ENCODE measurements around the gene TMEM26.

TMEM26 gene

GRCh38 chr10:61460835-61461234 is 7.7 kb upstream of the TMEM26 start:
- DNase-seq (ENCODE audit: low read depth in 1 of 2, low spot score in 1 of 2), result no peak

GRCh38 chr10:61458031-61458430 is 4.8 kb upstream of the TMEM26 start:
- DNase-seq (ENCODE audit: low read depth in 1 of 2, low spot score in 1 of 2), result no peak

GRCh38 chr10:61456095-61456789 is 3.1 kb upstream of the TMEM26 start:
- DNase-seq (ENCODE audit: low read depth in 1 of 2, low spot score in 1 of 2), result no peak

- no peak for DNase-seq (ENCODE audit: low read depth in 1 of 2, low spot score in 1 of 2)
These were observed 2.5 kb upstream of the TMEM26 start for GRCh38 chr10:61455656-61456055.

GRCh38 chr10:61454541-61454940 is 1.4 kb upstream of the TMEM26 start:
- DNase-seq (ENCODE audit: low read depth in 1 of 2, low spot score in 1 of 2), result no peak

GRCh38 chr10:61452151-61452651 is 980 bp downstream of the TMEM26 start:
- no peak for DNase-seq (ENCODE audit: low read depth in 1 of 2, low spot score in 1 of 2)

GRCh38 chr10:61451357-61451756 is 1.8 kb downstream of the TMEM26 start:
- DNase-seq (ENCODE audit: low read depth in 1 of 2, low spot score in 1 of 2), result no peak

GRCh38 chr10:61448841-61449600 is 4.2 kb downstream of the TMEM26 start:
- no peak for DNase-seq (ENCODE audit: low read depth in 1 of 2, low spot score in 1 of 2)

GRCh38 chr10:61448091-61448490 is 5.1 kb downstream of the TMEM26 start:
- no peak for DNase-seq (ENCODE audit: low read depth in 1 of 2, low spot score in 1 of 2)

- DNase-seq (ENCODE audit: low read depth in 1 of 2, low spot score in 1 of 2), result no peak
These were observed 14.0 kb downstream of the TMEM26 start for GRCh38 chr10:61439058-61439609.

- DNase-seq (ENCODE audit: low read depth in 1 of 2, low spot score in 1 of 2), result no peak
These were observed 14.8 kb downstream of the TMEM26 start for GRCh38 chr10:61438141-61438988.

GRCh38 chr10:61423178-61423577 is 30.0 kb downstream of the TMEM26 start:
- DNase-seq (ENCODE audit: low read depth in 1 of 2, low spot score in 1 of 2), result no peak

GRCh38 chr10:61417661-61418060 is 35.5 kb downstream of the TMEM26 start:
- DNase-seq (ENCODE audit: low read depth in 1 of 2, low spot score in 1 of 2), result no peak

GRCh38 chr10:61415824-61416223 is 37.4 kb downstream of the TMEM26 start:
- no peak for DNase-seq (ENCODE audit: low read depth in 1 of 2, low spot score in 1 of 2)

GRCh38 chr10:61411706-61412105 is 41.5 kb downstream of the TMEM26 start:
- DNase-seq (ENCODE audit: low read depth in 1 of 2, low spot score in 1 of 2), result no peak

GRCh38 chr10:61410353-61411070 is 42.7 kb downstream of the TMEM26 start:
- DNase-seq (ENCODE audit: low read depth in 1 of 2, low spot score in 1 of 2), result no peak

- no peak for DNase-seq (ENCODE audit: low read depth in 1 of 2, low spot score in 1 of 2)
These were observed 44.0 kb downstream of the TMEM26 start for GRCh38 chr10:61409157-61409556.

- DNase-seq (ENCODE audit: low read depth in 1 of 2, low spot score in 1 of 2), result no peak
These were observed 45.1 kb downstream of the TMEM26 start for GRCh38 chr10:61408105-61408504.

- no peak for DNase-seq (ENCODE audit: low read depth in 1 of 2, low spot score in 1 of 2)
These were observed 46.4 kb downstream of the TMEM26 start for GRCh38 chr10:61406736-61407135.

GRCh38 chr10:61406242-61406641 is 46.9 kb downstream of the TMEM26 start:
- DNase-seq (ENCODE audit: low read depth in 1 of 2, low spot score in 1 of 2), result no peak

- DNase-seq (ENCODE audit: low read depth in 1 of 2, low spot score in 1 of 2), result no peak
These were observed 48.4 kb downstream of the TMEM26 start for GRCh38 chr10:61404751-61405150.
